Liver (tissue), 3 donors: ENCODE results near the gene PAX4.

Experiments
- ATF3 ChIP-seq: IDR thresholded peaks from 2 replicates; pipeline ENCODE4 v1.6.1; 2016; ENCODE audit warnings: antibody characterized with exemption
- CTCF ChIP-seq: fragments of 150-350 bp; IDR thresholded peaks from 2 replicates; pipeline ENCODE4 v1.5.1; 2017; ENCODE audit warnings: improper control_type of control experiment, low read depth, low read length; ENCODE audit not compliant: missing input control
- EGR1 ChIP-seq, 2 donors: IDR thresholded peaks; 2 replicates each; pipeline ENCODE4 v1.6.1; 2016 to 2018; ENCODE audit warnings: antibody characterized with exemption in 2 of 2, low read depth in 2 of 2
- GABPA ChIP-seq, 2 donors: IDR thresholded peaks in 1 of 2; conservative IDR thresholded peaks in 1 of 2; 2 replicates each; pipeline ENCODE4 v1.6.1; 2016; ENCODE audit warnings: antibody characterized with exemption in 2 of 2, mild to moderate bottlenecking in 1 of 2, moderate library complexity in 1 of 2
- HNF4G ChIP-seq: IDR thresholded peaks from 2 replicates; pipeline ENCODE4 v1.6.1; 2016; ENCODE audit warnings: antibody characterized with exemption
- MAX ChIP-seq: IDR thresholded peaks from 2 replicates; pipeline ENCODE4 v1.6.1; 2016; ENCODE audit warnings: antibody characterized with exemption
- NR2F2 ChIP-seq: IDR thresholded peaks from 2 replicates; pipeline ENCODE4 v1.6.1; 2016; ENCODE audit warnings: antibody characterized with exemption
- RAD21 ChIP-seq, 2 donors: IDR thresholded peaks; 2 replicates each; pipeline ENCODE4 v1.6.1; 2016; ENCODE audit warnings: antibody characterized with exemption in 2 of 2, mild to moderate bottlenecking in 2 of 2
- RXRA ChIP-seq, 2 donors: IDR thresholded peaks; 2 replicates each; pipeline ENCODE4 v1.6.1; 2017 to 2018; ENCODE audit warnings: antibody characterized with exemption in 2 of 2, mild to moderate bottlenecking in 1 of 2
- SP1 ChIP-seq: IDR thresholded peaks from 2 replicates; pipeline ENCODE4 v1.6.1; 2018; ENCODE audit warnings: antibody characterized with exemption, mild to moderate bottlenecking
- TAF1 ChIP-seq: conservative IDR thresholded peaks from 2 replicates; pipeline ENCODE4 v1.6.1; 2016; ENCODE audit warnings: antibody characterized with exemption, mild to moderate bottlenecking
- YY1 ChIP-seq: IDR thresholded peaks from 2 replicates; pipeline ENCODE4 v1.6.1; 2016; ENCODE audit warnings: antibody characterized with exemption, mild to moderate bottlenecking
- ZBTB33 ChIP-seq: IDR thresholded peaks from 2 replicates; pipeline ENCODE4 v1.6.1; 2016; ENCODE audit warnings: antibody characterized with exemption
- donor health status: healthy.
- donor health status: healthy.

GRCh38 chr7:127650847-127651555, 33.1 kb upstream of the PAX4 start:
- no peak for TF ChIP-seq CTCF
- no peak for TF ChIP-seq RAD21 (IDR thresholded peaks at IDR 0.05)
- no peak for TF ChIP-seq ZBTB33
- TF ChIP-seq SP1: no peak
- no peak for TF ChIP-seq ATF3
- TF ChIP-seq NR2F2: no peak
- no peak for TF ChIP-seq TAF1
- no peak for TF ChIP-seq HNF4G
- no peak for TF ChIP-seq GABPA (IDR thresholded peaks at IDR 0.05 in 1 of 2, conservative IDR thresholded peaks at IDR 0.05 in 1 of 2)
- TF ChIP-seq EGR1 (IDR thresholded peaks at IDR 0.05; ENCODE audit: low read depth in 2 of 2): no peak
- TF ChIP-seq RXRA (IDR thresholded peaks at IDR 0.05): no peak
- no peak for TF ChIP-seq YY1
- peak; percentile 28 for TF ChIP-seq MAX
